Panc1 (cell line): ENCODE measurements around the gene CCNO. TPM values are rescaled to one million over a fixed set of nuclear protein-coding genes. Genes with fewer than 3 reads are reported as not detected.

Source experiments
- ATAC-seq: fragments of 200-7000 bp; cut with Tn5 transposase; 2 replicates; pipeline ENCODE4 v1.9.1; 2020; ENCODE audit warnings: mild to moderate bottlenecking, moderate library complexity
- BruUV-seq: library from RNA; stranded (reverse); fragments of 400-500 nt; replicated peaks from 2 replicates; lab custom pipeline; 2021; lab: Mats Ljungman, UMichigan
- CTCF ChIA-PET: fragments of 300-600 bp; sonication (Branson Sonifier 250); formaldehyde crosslinking; loops from one replicate; lab custom pipeline; 2022; ENCODE audit warnings: antibody characterized with exemption; lab: Charles Lee
- POLR2A ChIA-PET: fragments of 300-600 bp; sonication (Branson Sonifier 250); formaldehyde crosslinking; loops from one replicate; lab custom pipeline; 2022; ENCODE audit warnings: antibody characterized with exemption; lab: Charles Lee
- DNase-seq: peaks from one replicate; pipeline ENCODE4 v3.0.0-alpha.2; 2010; ENCODE audit warnings: low read depth, low spot score
- H3K27ac ChIP-seq: 2 replicates; pipeline ENCODE4 v1.5.1; 2011; ENCODE audit warnings: mild to moderate bottlenecking, low read length, inconsistent platforms
- H3K27me3 ChIP-seq: fragments of 200-500 bp; sonication (Bioruptor generic); 2 replicates; pipeline ENCODE4 v1.6.0; 2014; ENCODE audit warnings: low read length, inconsistent platforms; ENCODE audit not compliant: control insufficient read depth, insufficient read depth
- H3K36me3 ChIP-seq: fragments of 200-500 bp; sonication (Bioruptor generic); 2 replicates; pipeline ENCODE4 v1.5.1; 2014; ENCODE audit warnings: inconsistent platforms, mild to moderate bottlenecking, low read length, moderate library complexity; ENCODE audit not compliant: control insufficient read depth, insufficient read depth
- H3K4me1 ChIP-seq: 2 replicates; pipeline ENCODE4 v1.5.1; 2011; ENCODE audit warnings: inconsistent platforms, mild to moderate bottlenecking, low read length, moderate library complexity; ENCODE audit not compliant: control insufficient read depth, insufficient read depth
- H3K4me3 ChIP-seq, 2 experiments: 2 replicates each; pipeline ENCODE4 v1.5.1; 2011 to 2012; ENCODE audit warnings: low read depth in 2 of 2, low read length in 2 of 2, mild to moderate bottlenecking in 2 of 2, inconsistent platforms in 1 of 2, moderate library complexity in 1 of 2
- H3K9me3 ChIP-seq: fragments of 200-500 bp; sonication (Bioruptor generic); 2 replicates; pipeline ENCODE4 v1.5.1; 2014; ENCODE audit warnings: low read depth, mild to moderate bottlenecking, inconsistent platforms, low read length, moderate library complexity; ENCODE audit not compliant: control insufficient read depth, insufficient read depth
- CTCF ChIP-seq: fragments of 450-650 bp; IDR thresholded peaks from 2 replicates; pipeline ENCODE4 v1.5.1; 2017; ENCODE audit warnings: mild to moderate bottlenecking
- POLR2AphosphoS5 ChIP-seq: IDR thresholded peaks from 2 replicates; pipeline ENCODE4 v1.6.1; 2012; ENCODE audit warnings: mild to moderate bottlenecking, low read depth, low read length, moderate library complexity
- REST ChIP-seq, 2 experiments: IDR thresholded peaks; 2 replicates each; pipeline ENCODE4 v1.6.1; 2011 to 2012; ENCODE audit warnings: low read depth in 2 of 2, control low read depth in 1 of 2, low read length in 1 of 2, mild to moderate bottlenecking in 1 of 2, moderate library complexity in 1 of 2; ENCODE audit not compliant: insufficient read depth in 1 of 2
- SIN3A ChIP-seq: IDR thresholded peaks from 2 replicates; pipeline ENCODE4 v1.6.1; 2012; ENCODE audit warnings: low read depth, mild to moderate bottlenecking, low read length, moderate library complexity, borderline replicate concordance; ENCODE audit not compliant: insufficient read depth
- TCF7L2 ChIP-seq: IDR thresholded peaks from 2 replicates; pipeline ENCODE4 v1.6.1; 2011; ENCODE audit warnings: mild to moderate bottlenecking, low read depth, low read length, inconsistent platforms
- in situ Hi-C: cut with HindIII; loops from 2 replicates; pipeline ENCODE4 v1.10.0; 2016; ENCODE audit warnings: low sequenced_read_pairs, low pct_unique_long_range_greater_than_20kb
- intact Hi-C: fragments of 100-400 bp; cut with micrococcal nuclease; formaldehyde crosslinking; loops from one replicate; pipeline ENCODE4 v1.10.0; 2022; ENCODE audit not compliant: unreplicated experiment
- total RNA-seq: library from RNA; stranded (reverse); gene quantifications from one replicate; pipeline ENCODE4 v1.2.1, GENCODE V29; 2021; ENCODE audit not compliant: unreplicated experiment

The CCNO gene
- total RNA-seq, 1 experiment from 2014 or later = 12.3 TPM

- H3K27ac ChIP-seq = no peak overlapping the region
- ATAC-seq (no peak), DNase-seq (no peak)
- ChIA-PET POLR2A (no interaction called here), CTCF (no interaction called here)
- H3K9me3 ChIP-seq = no peaks in the 10 kb centered on the region
- no peaks in the 10 kb centered on the region for H3K36me3 ChIP-seq
- no peaks in the 10 kb centered on the region for H3K4me1 ChIP-seq
- H3K4me3 ChIP-seq = no peak overlapping the region
- no TSS peak for BruUV-seq
- intact Hi-C loops = no loop called here
- H3K27me3 ChIP-seq = no peaks in the 10 kb centered on the region
- no peak for TF ChIP-seq SIN3A
- TF ChIP-seq REST (IDR thresholded peaks at IDR 0.05; ENCODE audit: insufficient read depth in 1 of 2, low read depth in 2 of 2, low read length in 1 of 2) = no peak
- no peak for TF ChIP-seq POLR2AphosphoS5
- TF ChIP-seq TCF7L2 = no peak
- TF ChIP-seq CTCF = no peak
- in situ Hi-C loops = no loop called here
Observed at GRCh38 chr5:55219770-55220169, 13.6 kb downstream of the CCNO start.

GRCh38 chr5:55218967-55219366 lies 14.4 kb downstream of the CCNO start:
- H3K27me3 ChIP-seq = no peaks in the 10 kb centered on the region
- intact Hi-C loops (no loop called here), in situ Hi-C loops (no loop called here)
- H3K4me1 ChIP-seq = no peaks in the 10 kb centered on the region
- no peak for DNase-seq
- no peak overlapping the region for H3K27ac ChIP-seq
- CTCF ChIA-PET = no interaction called here
- H3K4me3 ChIP-seq = no peak overlapping the region
- no peaks in the 10 kb centered on the region for H3K36me3 ChIP-seq
- no TSS peak for BruUV-seq
- ATAC-seq = no peak
- POLR2A ChIA-PET = no interaction called here
- TF ChIP-seq REST (IDR thresholded peaks at IDR 0.05; ENCODE audit: insufficient read depth in 1 of 2, low read depth in 2 of 2, low read length in 1 of 2) (no peak), POLR2AphosphoS5 (no peak), CTCF (no peak), TCF7L2 (no peak), SIN3A (no peak)
- H3K9me3 ChIP-seq = no peaks in the 10 kb centered on the region
